A549 (cell line): Measurements from ENCODE around the gene TIGD3.

Experiments used
- BHLHE40 ChIP-seq: IDR thresholded peaks from 2 replicates; pipeline ENCODE4 v1.6.1; 2012; ENCODE audit warnings: low read depth, low read length, inconsistent platforms
- CBX8 ChIP-seq: fragments of 200-600 bp; sonication (generic); IDR thresholded peaks from 2 replicates; pipeline ENCODE4 v1.6.1; 2016
- CHD4 ChIP-seq: fragments of 200-600 bp; sonication (generic); IDR thresholded peaks from 2 replicates; pipeline ENCODE4 v1.6.1; 2016; ENCODE audit warnings: antibody characterized with exemption, mild to moderate bottlenecking, borderline replicate concordance
- EP300 ChIP-seq, 2 experiments: fragments of >200 bp; sonication (Bioruptor Twin); formaldehyde crosslinking; IDR thresholded peaks; 2 replicates in 1 of 2; 3 replicates in 1 of 2; pipeline ENCODE4 v1.6.1; 2016 to 2017
- FOSL2 ChIP-seq, 2 experiments: fragments of 450-650 bp in 1 of 2; fragments of >200 bp in 1 of 2; sonication (Bioruptor Twin) in 1 of 2; formaldehyde crosslinking; IDR thresholded peaks; 2 replicates each; pipeline versions ENCODE4 v1.5.0 to v1.6.1; 2016 to 2020; ENCODE audit warnings: mild to moderate bottlenecking in 1 of 2, moderate library complexity in 1 of 2
- MAFK ChIP-seq: fragments of 450-650 bp; IDR thresholded peaks from 2 replicates; pipeline ENCODE4 v1.6.1; 2014; ENCODE audit not compliant: partially characterized antibody
- ZFP36 ChIP-seq: fragments of 450-650 bp; IDR thresholded peaks from 2 replicates; pipeline ENCODE4 v1.6.1; 2014; ENCODE audit warnings: borderline replicate concordance; ENCODE audit not compliant: partially characterized antibody
- TF ChIP-seq, protein P1 (sequence below): fragments of >200 bp; sonication (Bioruptor Twin); formaldehyde crosslinking; IDR thresholded peaks from 3 replicates; pipeline ENCODE4 v1.5.1; 2016
- TF ChIP-seq, protein P2 (sequence below): fragments of 200-600 bp; sonication (generic); IDR thresholded peaks from 2 replicates; pipeline ENCODE4 v1.6.1; 2016; ENCODE audit warnings: antibody characterized with exemption, mild to moderate bottlenecking, moderate library complexity
- TF ChIP-seq, protein P3 (sequence below): IDR thresholded peaks from 2 replicates; pipeline ENCODE4 v1.6.1; 2012

DNA sequence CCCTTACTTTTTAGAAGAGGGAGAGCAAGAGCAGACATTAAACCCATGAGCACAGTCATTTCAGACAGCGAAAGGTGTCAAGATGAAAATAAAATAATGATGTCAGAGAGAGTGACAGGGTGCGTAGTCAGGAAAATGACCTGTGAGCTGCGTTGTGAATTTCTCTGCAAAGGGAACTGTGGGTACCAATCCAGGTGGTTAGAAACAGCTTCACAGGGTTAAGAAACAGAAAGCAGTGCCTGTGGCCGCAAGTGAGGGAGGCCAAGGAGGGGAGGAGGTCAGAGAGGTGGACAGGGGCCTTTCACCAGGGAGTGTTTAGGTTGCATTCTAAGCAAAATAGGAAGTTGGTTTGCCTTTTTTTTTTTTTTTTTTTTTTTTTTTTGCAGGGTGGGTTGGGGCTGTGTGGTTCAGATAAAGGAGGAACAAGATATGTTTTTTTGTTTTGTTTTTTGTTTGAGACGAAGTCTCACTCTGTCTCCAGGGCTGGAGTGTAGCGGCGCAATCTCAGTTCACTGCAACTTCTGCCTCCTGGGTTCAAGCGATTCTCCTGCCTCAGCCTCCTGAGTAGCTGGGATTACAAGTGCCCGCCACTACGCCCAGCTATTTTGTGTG lies 7.9 kb downstream of the TIGD3 start:
- TF ChIP-seq CBX8, result no peak
- TF ChIP-seq EP300 (IDR thresholded peaks at IDR 0.05), result no peak
- TF ChIP-seq, protein P1, sequence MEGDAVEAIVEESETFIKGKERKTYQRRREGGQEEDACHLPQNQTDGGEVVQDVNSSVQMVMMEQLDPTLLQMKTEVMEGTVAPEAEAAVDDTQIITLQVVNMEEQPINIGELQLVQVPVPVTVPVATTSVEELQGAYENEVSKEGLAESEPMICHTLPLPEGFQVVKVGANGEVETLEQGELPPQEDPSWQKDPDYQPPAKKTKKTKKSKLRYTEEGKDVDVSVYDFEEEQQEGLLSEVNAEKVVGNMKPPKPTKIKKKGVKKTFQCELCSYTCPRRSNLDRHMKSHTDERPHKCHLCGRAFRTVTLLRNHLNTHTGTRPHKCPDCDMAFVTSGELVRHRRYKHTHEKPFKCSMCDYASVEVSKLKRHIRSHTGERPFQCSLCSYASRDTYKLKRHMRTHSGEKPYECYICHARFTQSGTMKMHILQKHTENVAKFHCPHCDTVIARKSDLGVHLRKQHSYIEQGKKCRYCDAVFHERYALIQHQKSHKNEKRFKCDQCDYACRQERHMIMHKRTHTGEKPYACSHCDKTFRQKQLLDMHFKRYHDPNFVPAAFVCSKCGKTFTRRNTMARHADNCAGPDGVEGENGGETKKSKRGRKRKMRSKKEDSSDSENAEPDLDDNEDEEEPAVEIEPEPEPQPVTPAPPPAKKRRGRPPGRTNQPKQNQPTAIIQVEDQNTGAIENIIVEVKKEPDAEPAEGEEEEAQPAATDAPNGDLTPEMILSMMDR, result no peak
- TF ChIP-seq BHLHE40, result no peak
- TF ChIP-seq, protein P2, sequence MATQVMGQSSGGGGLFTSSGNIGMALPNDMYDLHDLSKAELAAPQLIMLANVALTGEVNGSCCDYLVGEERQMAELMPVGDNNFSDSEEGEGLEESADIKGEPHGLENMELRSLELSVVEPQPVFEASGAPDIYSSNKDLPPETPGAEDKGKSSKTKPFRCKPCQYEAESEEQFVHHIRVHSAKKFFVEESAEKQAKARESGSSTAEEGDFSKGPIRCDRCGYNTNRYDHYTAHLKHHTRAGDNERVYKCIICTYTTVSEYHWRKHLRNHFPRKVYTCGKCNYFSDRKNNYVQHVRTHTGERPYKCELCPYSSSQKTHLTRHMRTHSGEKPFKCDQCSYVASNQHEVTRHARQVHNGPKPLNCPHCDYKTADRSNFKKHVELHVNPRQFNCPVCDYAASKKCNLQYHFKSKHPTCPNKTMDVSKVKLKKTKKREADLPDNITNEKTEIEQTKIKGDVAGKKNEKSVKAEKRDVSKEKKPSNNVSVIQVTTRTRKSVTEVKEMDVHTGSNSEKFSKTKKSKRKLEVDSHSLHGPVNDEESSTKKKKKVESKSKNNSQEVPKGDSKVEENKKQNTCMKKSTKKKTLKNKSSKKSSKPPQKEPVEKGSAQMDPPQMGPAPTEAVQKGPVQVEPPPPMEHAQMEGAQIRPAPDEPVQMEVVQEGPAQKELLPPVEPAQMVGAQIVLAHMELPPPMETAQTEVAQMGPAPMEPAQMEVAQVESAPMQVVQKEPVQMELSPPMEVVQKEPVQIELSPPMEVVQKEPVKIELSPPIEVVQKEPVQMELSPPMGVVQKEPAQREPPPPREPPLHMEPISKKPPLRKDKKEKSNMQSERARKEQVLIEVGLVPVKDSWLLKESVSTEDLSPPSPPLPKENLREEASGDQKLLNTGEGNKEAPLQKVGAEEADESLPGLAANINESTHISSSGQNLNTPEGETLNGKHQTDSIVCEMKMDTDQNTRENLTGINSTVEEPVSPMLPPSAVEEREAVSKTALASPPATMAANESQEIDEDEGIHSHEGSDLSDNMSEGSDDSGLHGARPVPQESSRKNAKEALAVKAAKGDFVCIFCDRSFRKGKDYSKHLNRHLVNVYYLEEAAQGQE, result no peak
- no peak for TF ChIP-seq ZFP36
- no peak for TF ChIP-seq CHD4
- no peak for TF ChIP-seq MAFK
- TF ChIP-seq, protein P3, sequence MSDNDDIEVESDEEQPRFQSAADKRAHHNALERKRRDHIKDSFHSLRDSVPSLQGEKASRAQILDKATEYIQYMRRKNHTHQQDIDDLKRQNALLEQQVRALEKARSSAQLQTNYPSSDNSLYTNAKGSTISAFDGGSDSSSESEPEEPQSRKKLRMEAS, result no peak
- TF ChIP-seq FOSL2 (IDR thresholded peaks at IDR 0.05), result no peak
- no peak for TF ChIP-seq FOSL2 (CRISPR knock-in tag; IDR thresholded peaks at IDR 0.05)
